ENCODE measurements around the gene RCAN2.

RCAN2 gene

GRCh38 chr6:46289898-46290297 is 201.4 kb downstream of the RCAN2 start:
- no peak for DNase-seq (ENCODE audit: low read depth)

GRCh38 chr6:46288835-46289234 is 202.4 kb downstream of the RCAN2 start:
- DNase-seq (ENCODE audit: low read depth), result no peak

- no peak for DNase-seq (ENCODE audit: low read depth)
These were observed 203.6 kb downstream of the RCAN2 start for GRCh38 chr6:46287681-46288080.

- DNase-seq (ENCODE audit: low read depth), result no peak
These were observed 204.2 kb downstream of the RCAN2 start for GRCh38 chr6:46287043-46287442.

GRCh38 chr6:46284475-46284874 is 206.8 kb downstream of the RCAN2 start:
- no peak for DNase-seq (ENCODE audit: low read depth)

GRCh38 chr6:46281110-46281509 is 210.1 kb downstream of the RCAN2 start:
- DNase-seq (ENCODE audit: low read depth), result no peak

GRCh38 chr6:46279874-46280273 is 211.4 kb downstream of the RCAN2 start:
- no peak for DNase-seq (ENCODE audit: low read depth)

GRCh38 chr6:46276576-46277142 is 214.6 kb downstream of the RCAN2 start:
- DNase-seq (ENCODE audit: low read depth), result no peak

- DNase-seq (ENCODE audit: low read depth), result no peak
These were observed 216.7 kb downstream of the RCAN2 start for GRCh38 chr6:46274502-46274901.

GRCh38 chr6:46273911-46274310 is 217.3 kb downstream of the RCAN2 start:
- no peak for DNase-seq (ENCODE audit: low read depth)

- DNase-seq (ENCODE audit: low read depth), result no peak
These were observed 219.5 kb downstream of the RCAN2 start for GRCh38 chr6:46271728-46272127.

- DNase-seq (ENCODE audit: low read depth), result no peak
These were observed 220.1 kb downstream of the RCAN2 start for GRCh38 chr6:46271107-46271506.

- no peak for DNase-seq (ENCODE audit: low read depth)
These were observed 220.9 kb downstream of the RCAN2 start for GRCh38 chr6:46270336-46270735.

- no peak for DNase-seq (ENCODE audit: low read depth)
These were observed 221.6 kb downstream of the RCAN2 start for GRCh38 chr6:46269447-46270229.

GRCh38 chr6:46267515-46267914 is 223.7 kb downstream of the RCAN2 start:
- DNase-seq (ENCODE audit: low read depth), result no peak

GRCh38 chr6:46265373-46265772 is 225.9 kb downstream of the RCAN2 start:
- DNase-seq (ENCODE audit: low read depth), result no peak

GRCh38 chr6:46263707-46264086 is 227.6 kb downstream of the RCAN2 start:
- DNase-seq (ENCODE audit: low read depth), result no peak

GRCh38 chr6:46262928-46263706 is 228.1 kb downstream of the RCAN2 start:
- DNase-seq (ENCODE audit: low read depth), result no peak

GRCh38 chr6:46258249-46258648 is 233.0 kb downstream of the RCAN2 start:
- DNase-seq (ENCODE audit: low read depth), result no peak

GRCh38 chr6:46255528-46255927 is 235.7 kb downstream of the RCAN2 start:
- DNase-seq (ENCODE audit: low read depth), result no peak

GRCh38 chr6:46254946-46255345 is 236.3 kb downstream of the RCAN2 start:
- no peak for DNase-seq (ENCODE audit: low read depth)

GRCh38 chr6:46254331-46254730 is 236.9 kb downstream of the RCAN2 start:
- DNase-seq (ENCODE audit: low read depth), result no peak
